Activated CD8-positive, alpha-beta memory T cell treated with anti-CD3 and anti-CD28 coated beads for 4 hours (primary cell): ENCODE results near the gene TWNK.
"Not testable (repeated sequence)": the region's sequence is repeated elsewhere in the genome, so short reads cannot be mapped to it uniquely, and the experiment has no call there.

Experiments used
- DNase-seq, 2 donors: peaks; one replicate each; pipeline ENCODE4 v3.0.0-alpha.2; 2020; ENCODE audit warnings: low read depth in 2 of 2

The TWNK gene

GRCh38 chr10:100972904-100973535 is 14.3 kb upstream of the TWNK start:
- DNase-seq: no peak

GRCh38 chr10:100975397-100975796 is 11.9 kb upstream of the TWNK start:
- DNase-seq: not testable (repeated sequence)

- DNase-seq: no peak
Observed at GRCh38 chr10:100976906-100977305, 10.4 kb upstream of the TWNK start.

- DNase-seq: no peak
Observed at GRCh38 chr10:100977436-100977835, 9.9 kb upstream of the TWNK start.

- DNase-seq: no peak
Observed at GRCh38 chr10:100978121-100978900, 9.0 kb upstream of the TWNK start.

- no peak for DNase-seq
Observed at GRCh38 chr10:100978901-100979195, 8.5 kb upstream of the TWNK start.

GRCh38 chr10:100979791-100980272 is 7.5 kb upstream of the TWNK start:
- no peak for DNase-seq

- no peak for DNase-seq
Observed at GRCh38 chr10:100980311-100980710, 7.0 kb upstream of the TWNK start.

- no peak for DNase-seq
Observed at GRCh38 chr10:100980711-100981110, 6.6 kb upstream of the TWNK start.

GRCh38 chr10:100981178-100981772 is 6.1 kb upstream of the TWNK start:
- no peak for DNase-seq

- DNase-seq: no peak
Observed at GRCh38 chr10:100982916-100983830, 4.2 kb upstream of the TWNK start.

GRCh38 chr10:100983868-100984671 is 3.3 kb upstream of the TWNK start:
- no peak for DNase-seq

GRCh38 chr10:100984672-100985177 is 2.6 kb upstream of the TWNK start:
- no peak for DNase-seq

- no peak for DNase-seq
Observed at GRCh38 chr10:100985336-100985735, 2.0 kb upstream of the TWNK start.

- no peak for DNase-seq
Observed at GRCh38 chr10:100986623-100986951, 756 bp upstream of the TWNK start.

GRCh38 chr10:100987685-100988049 is 324 bp downstream of the TWNK start:
- DNase-seq: no peak

- no peak for DNase-seq
Observed at GRCh38 chr10:100988166-100988565, 823 bp downstream of the TWNK start.

GRCh38 chr10:100989088-100989487 is 1.7 kb downstream of the TWNK start:
- no peak for DNase-seq

GRCh38 chr10:100993986-100994708 is 6.8 kb downstream of the TWNK start:
- no peak for DNase-seq

GRCh38 chr10:100995181-100995580 is 7.8 kb downstream of the TWNK start:
- no peak for DNase-seq
